Head of caudate nucleus (tissue), 42 donors: Measurements from ENCODE around the gene FRMPD4.

Experiments used
- DNase-seq, 42 donors: peaks; one replicate each; pipeline versions ENCODE4 v3.0.0 to v3.0.0-alpha.2; 2020 to 2021; ENCODE audit warnings: mixed read lengths in 7 of 42
- intact Hi-C: fragments of 100-400 bp; cut with DNase I; formaldehyde crosslinking; loops from one replicate; pipeline ENCODE4 v1.15.0; 2022

The FRMPD4 gene

GRCh38 chrX:12570859-12571501 is 432.7 kb downstream of the FRMPD4 start:
- intact Hi-C loops = no loop called here
- no peak for DNase-seq

DNA sequence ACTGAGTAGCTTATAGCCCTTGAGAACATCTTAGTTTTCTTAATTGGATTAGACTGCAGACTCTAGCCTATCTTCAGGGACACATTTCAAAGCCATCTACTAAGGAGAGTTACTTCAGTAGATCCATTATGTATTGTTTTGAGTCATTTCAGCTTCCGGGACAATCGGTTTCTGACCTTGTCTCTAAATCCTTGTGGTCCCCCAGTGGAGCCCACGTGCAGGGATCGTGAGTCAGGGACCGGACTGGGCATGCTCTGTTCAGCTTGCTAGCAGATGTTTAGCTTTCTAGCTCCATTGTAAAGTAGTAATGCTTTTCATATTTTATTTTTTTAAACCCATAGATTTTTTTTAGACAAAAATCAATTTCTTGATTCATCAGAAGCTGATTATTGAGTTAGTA is 441.0 kb downstream of the FRMPD4 start:
- DNase-seq = no peak
- intact Hi-C loops = no loop called here

DNA sequence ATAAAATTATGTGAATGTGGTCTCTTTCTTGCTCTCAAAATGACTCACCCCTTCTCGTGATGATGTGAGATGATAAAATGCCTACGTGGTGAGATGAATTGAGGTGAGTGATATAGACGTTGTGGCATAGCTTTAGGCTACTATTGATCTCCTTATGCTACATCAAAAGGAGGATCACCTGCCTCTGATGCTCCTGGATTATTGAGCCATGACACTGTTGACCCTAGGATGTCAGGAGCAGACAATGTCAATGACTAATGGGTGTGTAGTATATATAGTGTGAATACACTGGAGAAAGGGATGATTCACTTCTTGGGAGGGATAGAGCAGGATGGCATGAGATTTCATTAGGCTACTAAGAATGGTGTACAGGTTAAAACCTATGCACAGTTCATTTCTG is 442.3 kb downstream of the FRMPD4 start:
- DNase-seq = no peak
- intact Hi-C loops = no loop called here

DNA sequence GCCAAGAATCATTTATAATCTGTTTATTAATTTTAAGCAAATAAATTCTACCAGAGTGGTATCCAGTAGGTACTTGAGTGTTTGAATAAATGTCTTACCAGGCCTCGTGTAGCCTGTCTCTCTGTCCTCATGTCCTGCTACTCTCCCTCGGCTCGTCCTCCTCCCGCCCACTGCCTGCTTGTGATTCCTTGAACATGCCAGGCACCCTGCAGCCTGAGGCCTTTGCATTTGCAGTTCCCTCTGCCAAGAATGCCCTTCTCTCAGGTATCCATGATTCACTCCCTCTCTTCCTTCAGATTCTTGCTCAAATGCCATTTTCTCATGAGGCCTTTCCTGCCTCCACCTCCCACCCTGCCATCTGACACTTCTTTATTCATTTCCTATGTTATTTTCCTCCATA is 443.3 kb downstream of the FRMPD4 start:
- intact Hi-C loops = no loop called here
- no peak for DNase-seq

- intact Hi-C loops = no loop called here
- peak in 19 of 42 donors; percentile 5 to 47 (median 18) for DNase-seq
Observed at GRCh38 chrX:12582649-12583048, 444.4 kb downstream of the FRMPD4 start.

DNA sequence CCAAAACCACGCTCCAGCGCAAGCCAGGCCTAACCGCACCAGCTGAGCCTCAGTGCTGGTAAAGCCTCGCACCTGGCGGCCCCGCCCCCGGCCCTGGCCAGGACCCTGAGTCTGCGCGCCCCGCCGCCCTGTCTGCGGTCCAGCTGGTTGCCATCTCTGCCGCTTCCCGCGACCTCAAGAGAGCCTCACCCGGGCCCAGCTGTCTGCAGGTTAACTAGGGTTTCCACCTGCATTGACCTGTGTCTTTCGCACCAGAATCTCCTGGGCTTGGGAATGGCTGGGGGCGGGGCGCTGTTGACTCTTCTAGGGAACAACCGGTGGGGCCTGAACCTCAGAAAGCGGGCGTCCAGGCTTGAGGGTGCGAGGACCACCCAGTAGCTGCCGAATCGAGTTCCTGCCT is 445.3 kb downstream of the FRMPD4 start:
- intact Hi-C loops = no loop called here
- DNase-seq = no peak

DNA sequence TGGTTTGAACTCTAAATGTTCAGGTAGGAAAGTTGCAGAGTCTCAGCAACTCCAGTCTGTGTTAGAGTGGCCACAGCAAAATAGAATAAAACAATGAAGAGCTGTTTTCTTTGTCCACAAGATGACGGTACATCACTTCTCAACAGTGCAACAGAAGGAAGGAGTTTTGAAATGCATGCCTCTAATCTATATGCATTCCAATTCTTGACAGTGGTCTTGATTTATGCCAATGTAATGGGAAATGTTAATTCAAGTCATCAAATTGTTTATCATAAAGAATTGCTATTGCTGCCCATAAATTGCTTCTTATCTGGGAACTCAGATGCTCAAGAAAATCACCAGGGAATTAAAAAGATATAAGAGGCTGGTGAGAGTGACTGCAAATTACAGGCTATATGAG is 457.4 kb downstream of the FRMPD4 start:
- no peak for DNase-seq
- intact Hi-C loops = no loop called here

GRCh38 chrX:12610079-12610478 is 471.8 kb downstream of the FRMPD4 start:
- DNase-seq = no peak
- intact Hi-C loops = no loop called here

GRCh38 chrX:12611471-12611870 is 473.2 kb downstream of the FRMPD4 start:
- intact Hi-C loops = no loop called here
- DNase-seq = no peak

DNA sequence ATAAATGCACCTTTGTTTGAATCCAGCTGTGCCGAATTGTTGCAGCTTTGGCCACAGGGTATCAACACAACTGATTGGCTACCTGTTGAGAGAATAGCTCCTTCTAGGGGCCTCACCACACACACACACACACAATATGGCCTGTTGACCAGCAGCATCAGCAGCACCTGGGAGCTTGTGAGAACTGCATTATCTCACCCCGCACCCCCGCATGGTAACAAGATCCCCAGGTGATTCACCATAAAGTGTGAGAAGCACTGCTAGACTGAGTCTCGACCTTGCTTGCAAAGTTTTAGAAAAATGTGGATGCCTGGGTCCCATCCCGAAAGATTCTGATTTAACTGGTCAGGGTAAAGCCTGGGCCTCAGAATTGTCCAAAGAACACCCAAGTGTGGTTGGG is 476.0 kb downstream of the FRMPD4 start:
- no peak for DNase-seq
- intact Hi-C loops = no loop called here

DNA sequence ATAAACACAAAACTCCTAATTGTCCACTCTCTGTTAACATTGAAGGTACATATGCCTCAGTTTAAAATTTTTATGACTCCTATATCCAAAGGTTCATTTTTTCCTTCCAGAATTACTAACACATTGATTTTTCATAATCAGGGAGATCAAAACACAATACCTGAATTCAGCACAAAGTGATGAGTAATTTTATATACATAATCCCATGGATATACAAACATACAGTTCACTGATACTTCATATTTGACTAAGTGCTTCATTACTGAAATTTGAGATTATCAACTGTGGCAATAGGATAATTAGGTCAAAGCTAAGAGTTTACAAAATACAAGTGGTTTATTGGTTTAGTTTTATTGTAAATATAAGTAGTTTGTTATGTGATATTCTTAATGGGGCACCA is 476.8 kb downstream of the FRMPD4 start:
- intact Hi-C loops = no loop called here
- no peak for DNase-seq

DNA sequence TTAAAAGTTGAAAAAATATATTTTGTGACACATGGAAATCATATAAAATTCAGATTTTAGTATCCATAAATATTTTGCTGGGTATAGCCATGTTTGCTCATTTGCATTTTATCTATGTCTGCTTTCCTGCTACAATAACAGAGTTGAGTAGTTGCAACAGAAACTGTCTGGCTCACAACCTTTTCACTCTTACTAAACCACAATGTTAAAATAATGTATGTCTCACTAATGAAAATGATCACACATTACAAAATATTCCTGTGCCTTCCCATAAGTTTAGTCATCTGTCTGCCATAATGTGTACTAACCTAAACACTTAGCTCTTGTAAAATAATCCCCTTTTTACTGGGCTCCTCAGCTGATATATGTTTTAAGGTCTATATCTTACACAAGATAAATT is 479.0 kb downstream of the FRMPD4 start:
- intact Hi-C loops = no loop called here
- no peak for DNase-seq

DNA sequence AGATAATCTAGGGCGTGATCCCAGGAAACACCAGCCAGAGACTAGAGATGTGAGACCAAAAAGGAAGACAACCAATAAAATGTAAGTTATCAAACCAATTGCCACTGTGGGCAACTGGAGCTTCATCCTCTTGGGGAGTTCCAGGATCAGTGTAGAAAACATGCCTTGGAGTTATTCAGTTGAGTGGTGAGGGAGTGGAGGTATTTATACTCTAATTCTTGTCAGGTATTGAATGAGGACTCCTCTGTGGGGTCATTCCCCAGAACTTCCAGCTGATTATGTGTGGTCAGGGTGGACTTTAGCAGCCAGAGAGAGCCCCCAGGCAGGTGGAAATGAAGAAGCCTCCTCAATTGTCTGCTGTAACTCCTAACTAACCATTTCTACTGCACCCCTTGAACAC is 509.0 kb downstream of the FRMPD4 start:
- no peak for DNase-seq
- intact Hi-C loops = no loop called here

GRCh38 chrX:12648995-12649394 is 510.7 kb downstream of the FRMPD4 start:
- intact Hi-C loops = no loop called here

GRCh38 chrX:12657433-12657832 is 519.2 kb downstream of the FRMPD4 start:
- no peak for DNase-seq
- intact Hi-C loops = no loop called here

More at GRCh38 chrX:12648995-12649394, 510.7 kb downstream of the FRMPD4 start:
- DNase-seq = no peak

- DNase-seq = no peak
- intact Hi-C loops = no loop called here
Observed at GRCh38 chrX:12657881-12658280, 519.6 kb downstream of the FRMPD4 start.

DNA sequence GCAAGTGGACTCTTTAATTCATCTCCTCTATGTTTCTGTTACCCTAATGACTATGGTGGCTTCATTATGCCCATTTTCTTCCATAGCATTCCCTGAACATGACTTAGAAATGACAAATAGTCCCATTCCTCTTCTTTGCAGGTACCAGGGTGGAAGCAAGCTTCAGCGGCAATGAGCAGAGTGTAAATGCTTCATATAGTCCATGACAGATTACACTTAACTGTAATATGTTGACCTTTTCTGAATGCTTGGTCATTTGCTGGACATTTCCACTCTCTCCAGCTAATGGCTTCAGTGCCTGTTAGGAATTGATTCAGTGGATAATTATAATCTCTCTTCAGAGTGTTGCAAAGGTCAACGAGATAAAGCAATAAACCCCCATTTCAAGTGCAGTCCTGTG is 523.2 kb downstream of the FRMPD4 start:
- intact Hi-C loops = no loop called here
- no peak for DNase-seq

- intact Hi-C loops = no loop called here
- DNase-seq = no peak
Observed at GRCh38 chrX:12672367-12673106, 534.3 kb downstream of the FRMPD4 start.

- intact Hi-C loops = no loop called here
- no peak for DNase-seq
Observed at GRCh38 chrX:12673487-12673886, 535.2 kb downstream of the FRMPD4 start.

GRCh38 chrX:12679522-12679921 is 541.2 kb downstream of the FRMPD4 start:
- intact Hi-C loops = no loop called here
- no peak for DNase-seq

DNA sequence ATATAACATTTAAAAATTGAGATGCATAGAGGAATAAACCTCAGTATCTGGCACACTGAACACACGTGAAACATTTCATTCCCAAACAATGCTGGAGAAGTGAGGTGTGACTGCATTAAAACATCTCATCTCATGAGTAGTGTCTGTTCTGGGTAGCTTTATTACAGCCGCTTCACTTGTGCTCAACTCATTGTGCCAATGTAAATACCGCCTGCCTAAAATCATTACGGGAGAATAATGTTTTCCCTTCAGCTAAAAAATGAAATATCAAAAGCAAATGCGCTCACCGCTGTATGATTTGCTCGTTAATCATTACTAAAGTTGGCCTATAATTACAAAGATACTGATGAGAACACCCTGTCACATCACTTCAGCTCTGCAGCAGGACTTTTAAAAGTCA is 542.8 kb downstream of the FRMPD4 start:
- intact Hi-C loops = no loop called here
- no peak for DNase-seq
